VCaP (cell line): Measurements from ENCODE around the gene P3H4.

Experiments
- H3K27ac ChIP-seq: fragments of 450-650 bp; 2 replicates; pipeline ENCODE4 v1.5.1; 2017
- CTCF ChIP-seq: fragments of 450-650 bp; conservative IDR thresholded peaks from 2 replicates; pipeline ENCODE4 v1.5.1; 2017; ENCODE audit warnings: mild to moderate bottlenecking, moderate library complexity

The P3H4 gene

GRCh38 chr17:41775394-41776226, 36.1 kb downstream of the P3H4 start:
- TF ChIP-seq CTCF: no peak
- H3K27ac ChIP-seq: peak overlapping the region; percentile 89

- H3K27ac ChIP-seq: peak overlapping the region; percentile 89
- no peak for TF ChIP-seq CTCF
These were observed 38.0 kb downstream of the P3H4 start for GRCh38 chr17:41773731-41774193.

DNA sequence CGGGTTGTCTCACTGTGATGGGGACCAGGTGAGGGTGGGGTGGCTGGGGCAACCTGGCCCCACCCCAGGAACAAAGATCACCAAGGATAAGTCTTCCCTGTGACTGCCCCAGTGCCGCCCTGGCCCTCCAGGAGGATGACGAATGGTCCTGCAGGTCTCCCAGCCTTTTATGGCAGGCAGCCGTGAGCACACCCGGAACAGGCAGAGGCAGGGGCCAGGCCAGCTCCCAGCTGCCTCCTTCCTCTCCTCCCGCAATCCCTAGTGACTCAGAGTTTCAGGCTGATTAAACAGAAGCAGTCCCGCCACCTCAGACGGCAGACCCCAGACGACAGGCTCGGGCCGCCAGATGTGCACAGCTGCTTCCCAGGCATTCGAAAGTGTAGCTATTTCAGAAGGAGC, 38.6 kb downstream of the P3H4 start:
- no peak for TF ChIP-seq CTCF
- peak overlapping the region; percentile 89 for H3K27ac ChIP-seq

DNA sequence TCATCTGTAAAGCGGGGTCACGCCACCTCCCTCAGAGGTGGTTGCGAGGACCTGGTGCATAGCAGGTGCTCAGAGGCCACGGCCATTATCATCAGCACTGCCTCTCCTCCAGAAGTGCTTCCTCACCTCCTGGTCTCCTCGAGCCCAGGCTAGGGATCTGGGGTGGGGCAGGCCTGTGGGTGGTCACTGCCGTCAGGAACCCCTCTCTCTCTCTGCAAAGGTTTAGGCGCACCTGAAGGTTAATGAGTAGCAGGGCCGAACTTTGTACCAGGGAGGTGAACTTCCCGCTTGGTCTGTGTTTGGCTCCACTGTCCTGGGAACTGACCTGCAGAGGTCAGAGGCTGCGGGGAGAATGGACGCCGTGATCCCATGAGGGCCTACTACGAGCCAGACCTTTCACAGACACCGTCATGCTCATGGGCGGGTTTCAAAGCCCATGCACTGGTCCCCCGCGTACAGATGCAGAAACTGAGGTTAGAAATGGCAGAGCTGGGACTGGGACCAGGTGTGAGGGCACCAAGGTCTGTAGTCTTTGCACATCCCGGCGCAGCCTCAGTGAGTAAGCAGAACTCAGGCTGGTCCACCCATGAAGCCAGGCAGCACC, 39.1 kb downstream of the P3H4 start:
- no peak for TF ChIP-seq CTCF
- H3K27ac ChIP-seq: peak overlapping the region; percentile 89

DNA sequence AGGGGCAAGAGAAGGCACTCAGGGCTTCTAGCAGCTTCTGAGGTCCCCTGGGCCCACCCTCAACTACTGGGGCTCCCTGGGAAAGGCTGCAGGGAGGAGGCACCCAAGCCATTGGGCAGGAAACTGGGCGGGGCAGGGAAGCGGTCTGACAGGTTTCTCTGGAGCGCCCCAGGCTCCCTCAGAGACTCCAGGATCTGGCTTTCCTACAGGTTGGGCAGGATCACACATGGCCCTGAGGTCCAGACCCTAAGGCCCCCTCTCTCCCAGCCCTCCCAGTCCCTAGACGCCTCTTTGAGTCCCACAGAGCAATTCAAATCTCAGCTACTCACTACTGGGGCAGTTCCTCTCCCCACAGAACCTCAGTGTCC, 39.5 kb downstream of the P3H4 start:
- H3K27ac ChIP-seq: peak overlapping the region; percentile 89
- no peak for TF ChIP-seq CTCF

DNA sequence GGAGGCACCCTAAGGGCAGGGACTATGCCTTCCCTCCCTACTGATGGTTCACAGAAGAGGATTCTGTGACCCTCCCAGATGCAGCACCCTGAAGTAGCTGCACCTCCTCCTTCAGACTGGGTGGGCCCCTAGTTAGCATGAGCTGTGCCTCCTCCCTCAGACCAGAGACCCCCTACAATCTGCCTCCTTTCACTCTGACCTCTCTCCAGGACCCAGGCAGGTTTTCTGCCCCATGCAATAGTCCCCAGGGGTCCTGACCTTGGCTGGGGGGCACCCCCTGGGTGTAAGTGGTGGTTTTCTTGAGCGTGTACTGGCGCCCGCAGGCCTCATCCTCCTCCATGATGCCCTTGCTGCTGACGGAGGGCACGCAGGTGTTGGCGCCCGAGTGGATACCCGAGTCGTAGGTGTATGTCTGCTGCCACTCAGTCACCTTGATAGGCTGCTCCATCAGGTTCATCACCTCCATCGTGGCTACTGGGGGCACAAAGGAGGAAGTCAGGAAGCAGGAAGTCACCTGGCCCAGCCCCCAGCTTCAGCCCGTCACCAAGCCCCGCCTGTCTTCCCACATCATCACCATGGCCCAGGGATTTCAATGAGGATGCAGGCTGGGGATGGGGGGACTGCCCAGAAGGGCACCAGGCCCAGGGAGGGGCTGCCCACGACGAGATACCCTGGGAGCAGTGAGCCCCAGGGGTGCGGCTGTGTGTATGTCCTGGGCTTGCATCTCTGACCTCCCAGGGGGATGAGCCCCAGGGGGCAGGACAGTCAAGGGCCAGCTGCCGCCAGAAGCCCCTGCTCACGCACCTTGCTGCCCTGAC, 40.2 kb downstream of the P3H4 start:
- H3K27ac ChIP-seq: peak overlapping the region; percentile 89
- no peak for TF ChIP-seq CTCF

DNA sequence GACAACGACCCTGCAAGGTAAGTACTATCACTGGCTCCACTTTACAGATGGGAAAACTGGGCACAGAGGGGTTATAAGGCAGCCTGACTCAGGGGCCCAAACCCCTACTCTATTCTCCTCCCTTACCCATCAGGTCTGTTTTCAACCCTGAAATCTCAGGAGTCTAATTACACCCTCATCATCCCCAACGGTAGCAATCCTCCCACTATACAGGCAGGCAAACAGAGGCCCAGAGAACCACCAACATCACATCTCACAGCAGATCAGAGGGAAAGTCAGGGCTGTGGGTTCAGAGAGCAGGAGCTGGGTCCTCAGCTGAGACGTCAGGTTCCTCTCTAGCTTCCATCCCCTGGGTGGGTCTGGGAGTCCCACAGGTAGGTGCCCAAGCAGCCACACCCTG, 41.8 kb downstream of the P3H4 start:
- 0 out of 2 replicates have a peak overlapping the region, but pooled peaks have one; percentile 5 for H3K27ac ChIP-seq
- TF ChIP-seq CTCF: no peak
